K562 (cell line): ENCODE data around the gene NR2F2.

Experiments used
- ARNT ChIP-seq, 2 experiments: fragments of 450-650 bp; IDR thresholded peaks; 2 replicates each; pipeline ENCODE4 v1.6.1; 2016; ENCODE audit warnings: mild to moderate bottlenecking in 1 of 2
- CEBPB ChIP-seq: fragments of 450-650 bp; IDR thresholded peaks from 2 replicates; pipeline ENCODE4 v1.6.1; 2016; ENCODE audit warnings: missing genetic modification characterization, missing compliant biosample characterization
- CREBBP ChIP-seq: IDR thresholded peaks from one replicate; pipeline ENCODE4 v1.6.1; 2012; ENCODE audit warnings: low read depth, mild to moderate bottlenecking, control low read depth, inconsistent platforms, low read length
- CTCF ChIP-seq, 3 experiments: IDR thresholded peaks in 2 of 3; conservative IDR thresholded peaks in 1 of 3; 2 replicates each; pipeline ENCODE4 v1.5.1; 2011 to 2012; ENCODE audit warnings: low read length in 3 of 3, mild to moderate bottlenecking in 3 of 3, control low read depth in 2 of 3, improper control_type of control experiment in 1 of 3, inconsistent platforms in 1 of 3, low read depth in 1 of 3, mixed read lengths in 1 of 3, moderate library complexity in 1 of 3; ENCODE audit not compliant: insufficient read depth in 2 of 3
- E2F5 ChIP-seq: sonication (generic); formaldehyde crosslinking; IDR thresholded peaks from 2 replicates; pipeline ENCODE4 v1.8.0; 2022; ENCODE audit warnings: mild to moderate bottlenecking, missing genetic modification reagents
- FOXA3 ChIP-seq, 2 experiments: fragments of 450-650 bp in 1 of 2; sonication (generic) in 1 of 2; formaldehyde crosslinking; IDR thresholded peaks in 1 of 2; conservative IDR thresholded peaks in 1 of 2; 2 replicates each; pipeline versions ENCODE4 v1.4.0 to v1.8.0; 2020 to 2022; ENCODE audit warnings: mild to moderate bottlenecking in 2 of 2, missing genetic modification reagents in 1 of 2
- JUND ChIP-seq, 2 experiments: IDR thresholded peaks; 2 replicates in 1 of 2; 3 replicates in 1 of 2; pipeline ENCODE4 v1.6.1; 2011; ENCODE audit warnings: borderline replicate concordance in 2 of 2, low read depth in 2 of 2, low read length in 2 of 2, improper control_type of control experiment in 1 of 2, missing biosample characterization in 1 of 2, missing genetic modification characterization in 1 of 2, missing genetic modification reagents in 1 of 2
- POLR2A ChIP-seq: fragments of 450-650 bp; conservative IDR thresholded peaks from 2 replicates; pipeline ENCODE4 v1.6.1; 2016
- REST ChIP-seq, 2 experiments: fragments of 450-650 bp; formaldehyde crosslinking in 1 of 2; IDR thresholded peaks; 2 replicates each; pipeline versions ENCODE4 v1.4.0 to v1.6.1; 2014 to 2020; ENCODE audit warnings: mild to moderate bottlenecking in 2 of 2, borderline replicate concordance in 1 of 2, low read depth in 1 of 2
- SMC3 ChIP-seq: conservative IDR thresholded peaks from 2 replicates; pipeline ENCODE4 v1.6.1; 2011; ENCODE audit warnings: low read depth, low read length, improper control_type of control experiment; ENCODE audit not compliant: insufficient read depth
- SREBF2 ChIP-seq: sonication (generic); formaldehyde crosslinking; IDR thresholded peaks from 2 replicates; pipeline ENCODE4 v1.4.0; 2020; ENCODE audit warnings: mild to moderate bottlenecking, missing genetic modification reagents
- TCF7 ChIP-seq: sonication (generic); IDR thresholded peaks from 2 replicates; pipeline ENCODE4 v1.6.1; 2016; ENCODE audit warnings: antibody characterized with exemption, borderline replicate concordance
- ZNF263 ChIP-seq: sonication (generic); formaldehyde crosslinking; IDR thresholded peaks from 2 replicates; pipeline ENCODE4 v1.8.0; 2022; ENCODE audit warnings: mild to moderate bottlenecking, missing genetic modification reagents, borderline replicate concordance
- ZNF561 ChIP-seq: fragments of 450-650 bp; formaldehyde crosslinking; conservative IDR thresholded peaks from 2 replicates; pipeline ENCODE4 v1.4.0; 2020; ENCODE audit warnings: mild to moderate bottlenecking, moderate library complexity

GRCh38 chr15:96314963-96315362, 15.5 kb upstream of the NR2F2 start:
- TF ChIP-seq ZNF263 (CRISPR knock-in tag) (no peak), SMC3 (no peak), REST (IDR thresholded peaks at IDR 0.05; ENCODE audit: borderline replicate concordance) (no peak), REST (CRISPR knock-in tag; IDR thresholded peaks at IDR 0.05; ENCODE audit: low read depth) (no peak), SREBF2 (no peak), JUND (IDR thresholded peaks at IDR 0.05; ENCODE audit: borderline replicate concordance, low read depth, low read length) (no peak), JUND (tag; IDR thresholded peaks at IDR 0.05; ENCODE audit: borderline replicate concordance, low read depth, low read length) (no peak), POLR2A (no peak), ZNF561 (CRISPR knock-in tag) (no peak), CTCF (IDR thresholded peaks at IDR 0.05 in 2 of 3, conservative IDR thresholded peaks at IDR 0.05 in 1 of 3; ENCODE audit: insufficient read depth in 2 of 3, low read depth in 1 of 3, low read length in 3 of 3) (no peak), CREBBP (no peak), FOXA3 (CRISPR knock-in tag; conservative IDR thresholded peaks at IDR 0.05 in 1 of 2, IDR thresholded peaks at IDR 0.05 in 1 of 2) (no peak), E2F5 (CRISPR knock-in tag) (no peak), TCF7 (no peak), CEBPB (no peak), ARNT (IDR thresholded peaks at IDR 0.05) (no peak)
